ENCODE results near the gene PPM1M.
"Not testable (repeated sequence)": the region's sequence is repeated elsewhere in the genome, so short reads cannot be mapped to it uniquely, and the experiment has no call there.

The PPM1M gene

DNA sequence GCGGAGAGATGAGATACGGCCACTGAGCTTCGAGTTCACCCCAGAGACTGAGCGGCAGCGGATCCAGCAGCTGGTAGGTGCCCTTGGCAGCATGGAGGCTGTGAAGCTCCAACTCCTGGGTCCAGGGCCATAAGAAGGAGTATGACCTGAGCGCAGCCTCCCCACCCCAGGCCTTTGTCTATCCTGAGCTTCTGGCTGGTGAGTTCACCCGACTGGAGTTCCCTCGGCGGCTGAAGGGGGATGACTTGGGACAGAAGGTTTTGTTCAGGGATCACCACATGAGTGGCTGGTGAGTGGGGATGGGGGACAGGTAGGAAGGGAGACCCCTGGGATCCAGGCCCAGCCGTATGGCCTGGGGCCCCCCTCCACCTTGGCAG lies 2.6 kb downstream of the PPM1M start:
- DNase-seq = no peak

DNA sequence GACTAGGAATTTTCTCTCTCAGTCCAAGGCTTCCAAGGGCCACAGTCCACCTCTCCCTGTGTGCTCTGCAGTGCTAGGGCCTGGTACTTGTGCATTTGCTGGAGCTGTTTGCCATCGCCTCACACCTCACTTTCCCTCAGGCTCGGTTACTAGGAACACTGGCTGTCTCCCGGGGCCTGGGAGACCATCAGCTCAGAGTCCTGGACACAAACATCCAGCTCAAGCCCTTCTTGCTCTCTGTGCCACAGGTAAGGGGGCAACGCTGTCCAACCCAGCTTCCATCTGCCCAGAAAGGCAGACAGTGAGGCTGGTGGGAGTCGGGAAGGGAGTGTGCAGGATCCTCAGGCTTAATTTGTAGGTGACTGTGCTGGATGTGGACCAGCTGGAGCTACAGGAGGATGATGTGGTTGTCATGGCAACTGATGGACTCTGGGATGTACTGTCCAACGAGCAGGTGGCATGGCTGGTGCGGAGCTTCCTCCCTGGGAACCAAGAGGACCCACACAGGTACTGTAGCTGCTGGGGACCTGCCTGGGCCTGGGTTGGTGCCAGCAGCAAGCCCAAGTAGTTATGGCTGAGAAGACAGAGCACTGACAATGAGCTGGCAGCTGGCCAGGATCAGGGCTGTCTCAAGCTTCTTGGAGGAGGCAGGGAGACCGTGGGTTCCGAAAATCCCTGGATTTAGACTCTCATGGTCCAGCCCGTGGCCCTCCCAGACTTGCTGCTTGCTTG lies 3.4 kb downstream of the PPM1M start:
- peak; percentile 19 for DNase-seq

- DNase-seq = no peak
These were observed 4.1 kb downstream of the PPM1M start for GRCh38 chr3:52249683-52250082.

DNA sequence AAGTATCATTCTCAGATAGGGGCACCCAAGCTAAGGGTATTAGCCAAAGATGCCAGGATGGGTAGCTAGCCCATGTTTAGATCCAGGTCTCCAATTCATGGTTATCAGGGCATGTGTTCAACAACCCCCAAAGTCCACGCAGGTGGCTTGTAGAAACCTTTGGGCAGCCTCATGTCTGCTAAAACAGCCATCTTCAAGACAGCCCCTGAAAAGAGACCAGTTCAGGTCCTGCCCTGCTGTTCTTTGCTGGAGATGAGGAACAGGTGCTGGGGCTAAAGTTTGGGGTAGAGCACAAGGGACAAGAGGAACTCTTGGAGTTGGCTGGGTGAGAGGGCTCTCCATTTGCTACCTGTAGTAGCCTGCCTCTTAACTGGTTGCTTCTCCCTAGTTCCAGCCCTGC lies 4.6 kb downstream of the PPM1M start:
- DNase-seq = no peak

DNA sequence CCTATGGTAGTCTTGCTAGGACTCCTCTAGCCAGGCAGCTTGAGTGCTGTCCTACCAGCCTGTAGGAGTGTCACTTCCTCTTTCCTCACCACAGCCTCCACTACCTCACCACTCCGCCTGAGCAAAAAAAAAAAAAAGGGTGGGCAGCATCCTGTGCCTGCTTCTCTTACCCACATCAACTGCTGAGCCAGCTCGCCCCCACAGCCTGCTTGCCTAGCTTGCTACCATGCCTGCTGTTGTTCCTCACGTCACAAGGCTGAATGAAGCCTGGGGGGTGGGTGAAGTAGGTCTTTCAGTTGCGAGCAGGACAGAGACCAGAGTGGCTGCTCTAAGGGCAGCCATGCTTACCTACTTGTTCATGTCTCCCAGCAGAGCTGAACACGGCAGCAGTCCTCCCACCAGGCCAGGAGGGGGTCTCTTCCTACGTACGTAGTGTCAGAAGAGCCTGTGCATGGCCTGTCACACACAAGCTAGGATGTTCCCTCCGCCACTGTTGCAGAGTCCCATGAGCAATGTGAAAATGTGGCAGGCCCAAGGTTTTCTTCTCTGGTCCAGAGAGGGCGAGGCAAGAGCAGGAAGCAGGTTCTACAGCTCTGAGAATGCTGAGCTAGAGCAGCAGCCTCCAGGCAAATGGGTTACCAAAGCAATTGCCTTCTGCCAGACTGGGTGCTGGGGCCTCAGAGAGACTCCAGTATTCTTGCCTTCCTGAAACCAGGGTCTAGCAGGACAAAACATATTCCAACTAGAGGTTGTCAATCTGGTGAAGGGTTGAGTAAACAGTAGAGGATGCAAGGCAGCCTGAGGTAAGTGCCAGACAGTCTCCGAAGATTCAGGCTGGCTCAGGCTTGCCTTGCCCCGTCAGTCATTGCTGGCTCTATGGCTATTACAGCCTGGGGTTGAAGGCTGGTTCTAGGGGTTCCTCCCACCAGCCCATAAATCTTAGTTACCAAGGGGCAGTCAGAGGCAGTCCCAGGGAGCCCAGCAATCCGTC lies 8.1 kb downstream of the PPM1M start:
- DNase-seq = no peak

DNA sequence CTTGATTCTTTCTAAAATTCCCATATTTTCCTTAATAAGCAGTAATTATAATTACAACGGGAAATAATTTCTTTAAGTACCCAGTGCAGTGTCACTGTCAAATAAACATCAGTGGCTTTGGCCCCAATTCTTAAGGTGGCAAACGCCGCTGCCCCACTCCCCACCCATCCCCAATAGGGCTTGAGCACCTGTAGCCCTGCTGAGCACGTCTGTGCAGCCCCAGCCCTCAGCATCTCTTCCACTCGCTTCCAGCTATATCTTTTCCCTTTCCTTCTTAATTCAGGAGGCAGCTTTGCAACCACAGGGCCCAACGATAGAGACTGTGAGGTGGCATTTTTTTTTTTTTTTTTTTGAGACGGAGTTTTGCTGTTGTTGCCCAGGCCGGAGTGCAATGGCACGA lies 9.0 kb downstream of the PPM1M start:
- DNase-seq = no peak

- no peak for DNase-seq
These were observed 10.6 kb downstream of the PPM1M start for GRCh38 chr3:52256159-52256558.

DNA sequence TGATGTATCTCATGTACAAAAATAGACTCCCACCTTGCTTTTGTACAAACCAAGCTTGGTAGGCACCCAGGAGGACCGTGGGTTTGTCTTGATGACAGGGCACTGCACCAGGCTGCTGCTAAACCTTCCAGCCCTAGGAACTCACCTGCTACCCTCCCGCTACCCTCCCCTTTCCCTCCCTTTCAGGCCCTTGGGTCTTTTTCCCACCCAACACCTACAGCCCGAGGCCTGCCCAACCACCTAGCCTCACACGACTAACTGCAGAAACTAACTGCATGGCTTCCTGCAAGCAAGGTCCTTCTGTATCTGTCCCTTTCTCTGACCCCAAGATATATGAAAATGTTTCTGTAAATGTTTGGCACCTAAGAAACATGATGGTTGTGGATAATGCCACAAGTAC lies 11.1 kb downstream of the PPM1M start:
- DNase-seq = no peak

DNA sequence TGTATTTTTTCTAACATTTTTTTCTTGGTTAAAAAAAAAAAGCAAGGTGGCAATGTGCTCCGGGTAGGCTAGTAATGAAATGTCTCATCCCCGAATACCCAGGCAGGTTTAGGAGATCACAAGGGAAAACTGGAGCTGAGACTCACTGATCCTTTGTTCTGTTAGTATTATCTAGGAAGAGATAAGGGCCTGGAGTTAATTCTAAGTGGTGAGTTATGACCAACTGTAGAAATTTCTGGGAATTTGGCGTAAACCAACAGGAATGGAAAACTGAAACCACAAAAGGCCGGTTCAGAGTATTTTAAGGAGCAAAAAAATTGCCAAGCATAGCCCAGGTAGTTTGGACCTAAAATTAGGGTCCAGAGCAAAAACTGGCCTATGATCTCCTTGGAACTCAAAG lies 12.4 kb downstream of the PPM1M start:
- DNase-seq = no peak

DNA sequence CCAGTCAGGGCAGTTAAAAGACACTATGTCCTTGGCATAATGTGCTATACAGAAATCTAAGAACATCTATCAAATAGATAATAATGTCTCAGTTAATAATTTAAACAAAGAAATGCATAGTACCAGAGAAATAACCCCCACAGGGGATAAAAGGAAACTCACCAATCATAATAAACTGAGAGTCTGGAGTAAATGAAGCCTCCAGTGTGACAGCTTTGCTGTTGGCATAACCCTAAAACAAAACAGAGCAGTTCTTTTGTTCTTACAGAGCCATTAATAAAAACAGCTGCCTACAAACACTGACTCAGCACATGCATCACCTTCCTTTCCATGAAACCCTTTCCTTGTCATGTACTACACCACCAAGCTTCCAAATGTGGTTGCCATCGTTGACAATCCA lies 13.5 kb downstream of the PPM1M start:
- DNase-seq = no peak

DNA sequence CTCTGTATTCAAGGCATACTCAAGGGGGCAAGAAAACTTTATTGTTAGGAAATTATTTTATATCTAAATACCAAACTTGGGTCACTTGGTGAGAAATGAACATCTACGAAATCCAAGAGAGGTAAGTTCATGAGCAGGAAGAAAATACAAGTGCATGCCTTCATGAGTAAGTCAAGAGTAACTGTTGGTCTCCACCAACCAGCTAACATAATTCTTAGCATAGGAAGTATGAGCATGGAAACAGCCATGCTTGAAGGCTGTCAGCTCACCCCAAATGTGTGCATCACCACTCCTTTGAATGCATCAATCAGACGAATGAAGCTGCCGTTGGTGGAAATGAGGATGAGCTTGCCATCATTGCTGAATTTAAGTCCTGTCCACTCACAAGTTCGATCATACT lies 13.9 kb downstream of the PPM1M start:
- DNase-seq = no peak

GRCh38 chr3:52262447-52262846 lies 16.9 kb downstream of the PPM1M start:
- DNase-seq = no peak

- DNase-seq = no peak
These were observed 19.8 kb downstream of the PPM1M start for GRCh38 chr3:52265387-52265786.

GRCh38 chr3:52268036-52268435 lies 22.5 kb downstream of the PPM1M start:
- DNase-seq = no peak

- DNase-seq = no peak
These were observed 24.2 kb downstream of the PPM1M start for GRCh38 chr3:52269776-52270175.

- DNase-seq = no peak
These were observed 24.7 kb downstream of the PPM1M start for GRCh38 chr3:52270252-52270754.

DNA sequence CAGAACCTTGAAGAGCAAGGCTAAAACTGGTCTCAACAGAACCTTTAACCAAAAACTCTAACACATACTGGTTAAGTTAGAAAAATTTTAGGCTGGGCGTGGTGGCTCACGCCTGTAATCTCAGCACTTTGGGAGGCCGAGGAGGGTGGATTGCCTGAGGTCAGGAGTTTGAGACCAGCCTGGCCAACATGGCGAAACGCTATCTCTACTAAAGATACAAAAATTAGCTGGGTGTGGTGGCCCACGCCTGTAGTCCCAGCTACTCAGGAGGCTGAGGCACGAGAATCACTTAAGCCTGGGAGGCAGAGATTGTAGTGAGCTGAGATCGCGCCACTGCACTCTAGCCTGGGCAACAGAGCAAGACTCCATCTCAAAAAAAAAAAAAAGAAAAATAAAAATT lies 26.6 kb downstream of the PPM1M start:
- DNase-seq = not testable (repeated sequence)

- no peak for DNase-seq
These were observed 27.3 kb downstream of the PPM1M start for GRCh38 chr3:52272831-52273230.

GRCh38 chr3:52274781-52275180 lies 29.2 kb downstream of the PPM1M start:
- not testable (repeated sequence) for DNase-seq

DNA sequence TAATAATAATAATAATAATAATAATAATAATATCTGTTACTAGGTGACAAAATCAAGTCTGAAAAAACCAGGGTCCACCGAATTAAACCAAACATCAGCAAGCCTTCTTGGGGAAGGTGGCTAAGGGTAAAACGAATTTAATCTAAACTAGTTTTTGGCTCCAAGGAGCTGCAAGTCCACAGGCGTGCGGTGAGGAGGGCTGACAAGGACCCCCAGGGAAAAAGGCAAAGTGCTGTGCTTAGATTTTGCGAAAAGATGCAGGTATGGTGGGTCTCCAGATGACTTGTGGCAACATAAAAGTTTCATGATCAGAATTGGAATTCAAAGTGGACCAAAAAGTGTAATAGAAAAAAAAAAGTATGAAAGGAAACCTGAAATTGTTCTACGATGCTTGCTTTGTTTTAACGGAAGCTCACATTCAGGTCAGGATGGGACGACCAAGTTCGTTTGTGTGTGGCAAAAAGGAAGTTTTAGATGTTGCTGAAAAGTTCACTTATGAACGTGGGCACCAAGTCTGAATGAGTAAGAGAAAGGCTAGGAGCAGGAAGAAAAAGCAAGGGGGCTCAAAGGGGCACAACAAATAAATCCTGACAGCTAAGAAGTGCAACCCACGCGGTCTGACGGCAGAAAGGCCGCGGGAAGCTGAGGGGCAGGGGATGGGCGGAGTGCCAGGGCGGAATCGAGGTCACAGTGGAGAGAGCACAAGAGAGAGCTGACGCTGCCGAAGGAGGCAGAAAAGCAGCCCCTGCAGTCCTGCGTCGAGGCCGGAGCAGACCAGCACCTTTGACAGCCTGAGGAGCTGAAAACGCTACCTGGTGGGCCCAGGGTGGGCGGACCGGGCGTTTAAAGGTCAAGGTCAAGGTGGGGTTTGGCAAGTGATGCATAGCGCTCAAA lies 31.8 kb downstream of the PPM1M start:
- DNase-seq = peak; percentile 55

DNA sequence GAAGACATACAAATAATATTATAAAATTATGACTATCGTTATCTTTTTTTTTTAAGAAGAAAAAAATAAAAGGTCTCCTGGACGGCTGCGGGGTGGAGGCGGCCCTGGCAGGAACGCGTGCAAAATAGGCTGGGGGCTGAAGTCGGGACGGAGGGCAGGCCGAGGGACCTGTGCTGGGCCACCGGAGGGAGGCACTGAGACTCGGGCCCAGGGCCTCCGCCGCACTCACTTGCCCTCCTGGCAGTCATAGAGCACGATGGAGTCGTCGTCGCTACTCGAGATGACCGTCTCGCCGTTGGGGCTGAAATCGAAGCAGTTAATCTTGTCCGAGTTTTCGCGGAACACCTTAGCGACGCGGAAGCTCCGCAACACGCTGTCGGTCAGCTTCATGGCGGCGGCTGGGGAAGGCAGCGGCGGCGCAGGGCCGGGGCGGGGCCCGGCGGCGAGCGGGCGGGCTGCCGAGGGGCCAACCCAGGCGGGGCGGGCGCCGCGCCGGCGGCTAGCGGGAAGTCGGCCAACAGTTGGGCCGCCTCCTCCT lies 32.5 kb downstream of the PPM1M start:
- no peak for DNase-seq

DNA sequence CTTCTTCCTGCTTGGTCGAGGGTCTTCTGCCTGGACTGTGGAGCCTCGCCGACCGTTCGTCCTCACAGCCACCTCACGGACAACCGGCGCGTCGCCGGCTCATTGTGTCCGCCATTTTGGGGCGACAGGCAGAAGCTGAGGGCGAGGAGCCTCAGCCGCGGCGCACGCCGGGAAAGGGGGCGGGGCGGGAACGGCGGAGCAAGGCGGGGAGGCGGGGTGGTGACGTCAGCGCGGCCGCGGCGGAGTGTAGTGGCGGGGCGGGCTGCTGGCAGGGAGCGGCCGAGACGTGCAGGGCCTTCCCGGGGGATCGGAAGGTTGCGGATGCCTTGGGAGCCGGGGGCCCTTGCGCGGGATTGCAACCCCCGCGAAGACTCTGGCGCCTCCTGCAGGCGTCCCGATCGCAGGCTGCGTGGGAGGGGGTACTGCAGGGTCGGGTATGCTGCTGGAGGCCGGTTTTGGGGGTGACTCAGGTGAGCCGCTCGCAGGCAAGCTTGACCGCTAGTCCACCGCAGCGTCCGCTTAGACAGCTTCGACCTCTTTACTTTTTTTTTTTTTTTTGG lies 33.0 kb downstream of the PPM1M start, which contains the start of gene WDR82:
Gene WDR82, minus strand, starts transcription at position 140 of the 560 bp plus-strand sequence. CDS start 288 bp downstream, outside the sequence.
- peak; percentile 94 for DNase-seq

All from fibroblast of skin of right biceps (primary cell).